NT2/D1 (cell line): ENCODE data around the gene ARID1A.
"Not testable (repeated sequence)": the region's sequence is repeated elsewhere in the genome, so short reads cannot be mapped to it uniquely, and the experiment has no call there.

ENCODE experiments used
- DNase-seq: peaks from one replicate; pipeline ENCODE4 v3.0.0-alpha.2; 2011; ENCODE audit warnings: low read depth, low spot score
- H3K27me3 ChIP-seq: 2 replicates; pipeline ENCODE4 v1.6.0; 2011; ENCODE audit warnings: mild to moderate bottlenecking; ENCODE audit not compliant: insufficient read length, insufficient read depth
- H3K36me3 ChIP-seq: 2 replicates; pipeline ENCODE4 v1.6.1; 2011; ENCODE audit warnings: mild to moderate bottlenecking, low read length, mixed read lengths; ENCODE audit not compliant: insufficient read depth, insufficient read length
- H3K4me1 ChIP-seq: 2 replicates; pipeline ENCODE4 v1.5.1; 2011; ENCODE audit not compliant: insufficient read depth, insufficient read length
- H3K4me3 ChIP-seq: 2 replicates; pipeline ENCODE4 v1.5.1; 2011; ENCODE audit warnings: low read depth; ENCODE audit not compliant: insufficient read length
- H3K9ac ChIP-seq: 2 replicates; pipeline ENCODE4 v1.6.0; 2011; ENCODE audit warnings: low read depth; ENCODE audit not compliant: insufficient read length
- H3K9me3 ChIP-seq: 2 replicates; pipeline ENCODE4 v1.5.1; 2011; ENCODE audit warnings: mild to moderate bottlenecking, low read length; ENCODE audit not compliant: insufficient read depth
- SUZ12 ChIP-seq: IDR thresholded peaks from 2 replicates; pipeline ENCODE4 v1.6.1; 2011; ENCODE audit not compliant: insufficient read length, insufficient read depth; ENCODE audit errors: extremely low read depth
- YY1 ChIP-seq: IDR thresholded peaks from 2 replicates; pipeline ENCODE4 v1.6.1; 2011; ENCODE audit not compliant: insufficient read length, insufficient read depth
- ZNF274 ChIP-seq: IDR thresholded peaks from 2 replicates; pipeline ENCODE4 v1.6.1; 2011; ENCODE audit warnings: mild to moderate bottlenecking, low read depth, low read length

ARID1A gene

DNA sequence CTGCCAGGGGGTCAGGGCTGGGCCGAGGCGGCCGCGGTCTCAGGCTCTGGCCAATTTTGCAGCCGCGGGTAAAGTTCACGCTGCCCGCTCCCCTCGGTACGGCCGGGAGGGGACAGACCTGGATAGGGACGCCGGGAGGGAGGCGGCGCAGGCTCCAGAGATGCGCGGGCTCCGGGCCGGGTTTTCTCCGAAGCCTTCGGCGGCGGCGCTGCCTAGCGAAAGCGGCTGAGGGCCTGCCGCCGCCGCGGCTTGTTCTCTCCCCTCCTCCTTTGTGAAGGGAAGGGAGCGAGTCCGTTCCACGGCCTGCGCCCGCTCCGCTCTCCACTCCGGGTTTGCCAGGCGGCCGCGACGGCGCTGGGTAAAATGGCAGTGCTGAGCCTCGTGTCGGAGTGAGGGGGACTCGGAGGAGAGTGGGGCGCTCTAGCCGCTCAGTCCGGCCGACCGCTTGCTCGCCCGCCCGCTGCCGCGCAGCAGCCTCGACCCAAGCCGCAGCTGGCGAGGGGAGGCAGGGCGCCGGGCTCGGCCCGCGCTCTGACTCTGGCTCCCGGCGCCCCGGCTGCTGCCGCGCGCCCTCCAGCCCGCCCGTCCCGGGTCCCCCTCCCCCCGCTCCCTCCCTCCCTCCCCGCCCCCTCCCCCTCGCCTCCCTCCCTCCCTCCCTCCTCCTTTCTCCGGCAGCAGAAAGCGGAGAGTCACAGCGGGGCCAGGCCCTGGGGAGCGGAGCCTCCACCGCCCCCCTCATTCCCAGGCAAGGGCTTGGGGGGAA, at the start of gene ARID1A:
ARID1A (plus strand) TSS at position 660 of the 763 bp plus-strand sequence. CDS start 389 bp downstream, outside the sequence.
- Histone ChIP-seq H3K27me3 (no peaks in the 10 kb centered on the region), H3K9me3 (no peaks in the 10 kb centered on the region; the same call in 1 of the 2 replicates), H3K9ac (peak within 1 kb of the TSS; percentile 93), H3K4me1 (peaks cover 3% of the 10 kb centered on the region), H3K36me3 (peaks cover 6% of the 10 kb centered on the region), H3K4me3 (peak within 1 kb of the TSS; percentile 87)
- DNase-seq = peak; percentile 97
- TF ChIP-seq SUZ12 (no peak), YY1 (peak; percentile 73), ZNF274 (no peak)

GRCh38 chr1:26664802-26665201, 31.0 kb upstream of the ARID1A start:
- H3K27me3 ChIP-seq = no peaks in the 10 kb centered on the region
- TF ChIP-seq YY1 (no peak), ZNF274 (no peak), SUZ12 (no peak)
- H3K9ac ChIP-seq = no peak overlapping the region
- DNase-seq = no peak
- no peaks in the 10 kb centered on the region for H3K9me3 ChIP-seq
- no peak overlapping the region for H3K4me3 ChIP-seq
- peaks cover 3% of the 10 kb centered on the region for H3K4me1 ChIP-seq
- H3K36me3 ChIP-seq = no peaks in the 10 kb centered on the region

DNA sequence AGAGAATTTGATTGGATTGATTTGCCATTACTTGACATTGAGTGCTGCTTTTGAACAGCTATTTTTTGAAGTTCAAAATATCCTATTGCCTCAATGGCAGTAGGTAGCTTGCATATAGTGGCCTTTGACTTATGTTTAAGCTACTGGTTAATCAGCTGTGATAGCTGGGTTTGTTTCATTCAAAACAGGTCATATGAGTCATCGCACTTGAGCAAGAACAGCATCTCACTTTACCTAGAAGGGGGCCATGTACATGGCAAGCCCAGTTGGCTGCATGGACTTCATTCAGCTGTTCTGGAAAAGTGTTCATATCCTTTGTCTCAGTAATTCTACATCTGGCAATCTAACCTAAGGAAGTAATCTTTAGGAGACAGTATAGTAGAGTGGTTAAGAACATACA, 29.0 kb upstream of the ARID1A start:
- TF ChIP-seq YY1 (no peak), ZNF274 (no peak)
- Histone ChIP-seq H3K4me3 (no peak overlapping the region), H3K9me3 (no peaks in the 10 kb centered on the region), H3K36me3 (no peaks in the 10 kb centered on the region), H3K27me3 (no peaks in the 10 kb centered on the region), H3K4me1 (peaks cover 3% of the 10 kb centered on the region), H3K9ac (no peak overlapping the region)
- no peak for DNase-seq

DNA sequence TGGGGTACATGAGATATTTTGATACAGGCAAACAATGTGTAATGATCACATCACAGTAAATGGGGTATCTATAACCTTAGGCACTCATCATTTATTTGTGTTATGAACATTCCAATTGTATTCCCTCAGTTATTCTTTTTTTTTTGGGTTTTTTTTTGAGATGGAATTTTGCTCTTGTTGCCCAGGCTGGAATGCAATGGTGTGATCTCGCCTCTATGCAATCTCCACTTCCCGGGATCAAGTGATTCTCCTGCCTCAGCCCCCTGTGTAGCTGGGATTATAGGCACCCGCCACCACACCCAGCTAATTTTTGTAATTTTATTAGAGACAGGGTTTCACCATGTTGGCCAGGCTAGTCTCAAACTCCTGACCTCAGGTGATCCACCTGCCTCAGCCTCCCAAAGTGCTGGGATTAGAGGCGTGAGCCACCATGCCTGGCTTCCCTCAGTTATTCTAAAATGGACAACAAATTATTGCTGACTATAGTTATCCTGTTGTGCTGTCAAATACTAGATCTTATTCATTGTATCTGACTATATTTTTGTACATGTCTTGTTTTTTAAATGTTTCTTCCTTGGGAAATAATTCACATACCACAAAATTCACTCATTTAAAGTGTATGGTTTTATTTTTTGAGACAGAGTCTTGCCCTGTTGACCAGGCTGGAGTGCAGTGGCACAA, 27.6 kb upstream of the ARID1A start:
- not testable (repeated sequence) for H3K27me3 ChIP-seq, H3K4me3 ChIP-seq, H3K9me3 ChIP-seq, DNase-seq, H3K36me3 ChIP-seq, H3K4me1 ChIP-seq, H3K9ac ChIP-seq

- H3K9ac ChIP-seq = no peak overlapping the region
- DNase-seq = no peak
- H3K4me3 ChIP-seq = no peak overlapping the region
- no peaks in the 10 kb centered on the region for H3K36me3 ChIP-seq
- H3K27me3 ChIP-seq = no peaks in the 10 kb centered on the region
- H3K4me1 ChIP-seq = no peaks in the 10 kb centered on the region
- H3K9me3 ChIP-seq = no peaks in the 10 kb centered on the region
- no peak for TF ChIP-seq YY1
- no peak for TF ChIP-seq SUZ12
- no peak for TF ChIP-seq ZNF274
These were observed 18.3 kb upstream of the ARID1A start for GRCh38 chr1:26677306-26678115.

GRCh38 chr1:26684763-26685508, 10.9 kb upstream of the ARID1A start:
- H3K9ac ChIP-seq = no peak overlapping the region
- H3K4me1 ChIP-seq = no peaks in the 10 kb centered on the region
- DNase-seq = no peak
- H3K27me3 ChIP-seq = no peaks in the 10 kb centered on the region
- no peak overlapping the region for H3K4me3 ChIP-seq
- H3K36me3 ChIP-seq = no peaks in the 10 kb centered on the region
- TF ChIP-seq ZNF274 (no peak), YY1 (no peak), SUZ12 (no peak)
- no peaks in the 10 kb centered on the region for H3K9me3 ChIP-seq
